HEK293 (cell line): ENCODE measurements around the gene DHX8.

Experiments
- GFI1B ChIP-seq: fragments of 450-650 bp; formaldehyde crosslinking; IDR thresholded peaks from 2 replicates; pipeline ENCODE4 v1.5.1; 2016; ENCODE audit warnings: missing biosample characterization, missing genetic modification characterization
- GLIS2 ChIP-seq: fragments of 450-650 bp; formaldehyde crosslinking; IDR thresholded peaks from 2 replicates; pipeline ENCODE4 v1.5.1; 2016; ENCODE audit warnings: missing biosample characterization, missing genetic modification characterization
- KLF7 ChIP-seq: fragments of 450-650 bp; formaldehyde crosslinking; IDR thresholded peaks from 2 replicates; pipeline ENCODE4 v1.5.1; 2016; ENCODE audit warnings: missing biosample characterization, missing genetic modification characterization, borderline replicate concordance
- ZEB2 ChIP-seq: fragments of 450-650 bp; formaldehyde crosslinking; IDR thresholded peaks from 2 replicates; pipeline ENCODE4 v1.5.1; 2016; ENCODE audit warnings: missing biosample characterization, missing genetic modification characterization
- ZNF184 ChIP-seq: fragments of 450-650 bp; IDR thresholded peaks from 2 replicates; pipeline ENCODE4 v1.5.1; 2018; ENCODE audit warnings: missing biosample characterization, mild to moderate bottlenecking, missing genetic modification characterization
- ZNF202 ChIP-seq: fragments of 450-650 bp; formaldehyde crosslinking; IDR thresholded peaks from 2 replicates; pipeline ENCODE4 v1.5.1; 2016; ENCODE audit warnings: missing biosample characterization, missing genetic modification characterization, borderline replicate concordance
- ZNF211 ChIP-seq: fragments of 450-650 bp; formaldehyde crosslinking; IDR thresholded peaks from 2 replicates; pipeline ENCODE4 v1.5.1; 2016; ENCODE audit warnings: low read depth, missing biosample characterization, missing genetic modification characterization
- ZNF221 ChIP-seq: fragments of 450-650 bp; formaldehyde crosslinking; IDR thresholded peaks from 2 replicates; pipeline ENCODE4 v1.5.1; 2017; ENCODE audit warnings: missing biosample characterization, missing genetic modification characterization, borderline replicate concordance
- ZNF302 ChIP-seq: fragments of 450-650 bp; formaldehyde crosslinking; IDR thresholded peaks from 2 replicates; pipeline ENCODE4 v1.5.1; 2016; ENCODE audit warnings: missing biosample characterization, missing genetic modification characterization, low read depth
- ZNF37A ChIP-seq: fragments of 450-650 bp; IDR thresholded peaks from 2 replicates; pipeline ENCODE4 v1.5.1; 2018; ENCODE audit warnings: missing biosample characterization, missing genetic modification characterization
- ZNF391 ChIP-seq: fragments of 450-650 bp; formaldehyde crosslinking; IDR thresholded peaks from 2 replicates; pipeline ENCODE4 v1.5.1; 2016; ENCODE audit warnings: low read depth, missing biosample characterization, missing genetic modification characterization, borderline replicate concordance
- ZNF48 ChIP-seq: fragments of 450-650 bp; formaldehyde crosslinking; IDR thresholded peaks from 2 replicates; pipeline ENCODE4 v1.5.1; 2016; ENCODE audit warnings: missing biosample characterization, missing genetic modification characterization
- ZNF529 ChIP-seq: fragments of 450-650 bp; formaldehyde crosslinking; IDR thresholded peaks from 2 replicates; pipeline ENCODE4 v1.5.1; 2017; ENCODE audit warnings: missing genetic modification characterization, missing biosample characterization; ENCODE audit not compliant: insufficient replicate concordance
- ZNF548 ChIP-seq: fragments of 450-650 bp; formaldehyde crosslinking; IDR thresholded peaks from 2 replicates; pipeline ENCODE4 v1.5.1; 2016; ENCODE audit warnings: missing biosample characterization, missing genetic modification characterization
- ZNF560 ChIP-seq: fragments of 450-650 bp; formaldehyde crosslinking; IDR thresholded peaks from 2 replicates; pipeline ENCODE4 v1.5.1; 2017; ENCODE audit warnings: missing biosample characterization, missing genetic modification characterization, borderline replicate concordance
- ZNF658 ChIP-seq: fragments of 450-650 bp; formaldehyde crosslinking; IDR thresholded peaks from 2 replicates; pipeline ENCODE4; 2016; ENCODE audit warnings: missing biosample characterization, missing genetic modification characterization
- ZNF660 ChIP-seq: fragments of 450-650 bp; IDR thresholded peaks from 2 replicates; pipeline ENCODE4 v1.5.1; 2018; ENCODE audit warnings: missing biosample characterization, mild to moderate bottlenecking, missing genetic modification characterization
- ZSCAN30 ChIP-seq: fragments of 450-650 bp; IDR thresholded peaks from 2 replicates; pipeline ENCODE4 v1.5.1; 2018; ENCODE audit warnings: missing biosample characterization, mild to moderate bottlenecking, missing genetic modification characterization, moderate library complexity
- TF ChIP-seq, protein P1 (sequence below): fragments of 450-650 bp; formaldehyde crosslinking; IDR thresholded peaks from 2 replicates; pipeline ENCODE4 v1.5.1; 2017; ENCODE audit warnings: missing biosample characterization, missing genetic modification characterization
- TF ChIP-seq, protein P2 (sequence below): fragments of 450-650 bp; formaldehyde crosslinking; IDR thresholded peaks from 2 replicates; pipeline ENCODE4 v1.5.1; 2016; ENCODE audit warnings: missing biosample characterization, missing genetic modification characterization
- TF ChIP-seq, protein P3 (sequence below): fragments of 450-650 bp; formaldehyde crosslinking; conservative IDR thresholded peaks from 2 replicates; pipeline ENCODE4 v1.5.1; 2016; ENCODE audit warnings: low read depth, missing biosample characterization, missing genetic modification characterization
- TF ChIP-seq, protein P4 (sequence below): fragments of 450-650 bp; formaldehyde crosslinking; IDR thresholded peaks from 2 replicates; pipeline ENCODE4 v1.5.1; 2016; ENCODE audit warnings: missing biosample characterization, missing genetic modification characterization
- TF ChIP-seq, protein P5 (sequence below): fragments of 450-650 bp; formaldehyde crosslinking; IDR thresholded peaks from 2 replicates; pipeline ENCODE4 v1.5.1; 2017; ENCODE audit warnings: missing biosample characterization, missing genetic modification characterization
- TF ChIP-seq, protein P6 (sequence below): fragments of 450-650 bp; formaldehyde crosslinking; IDR thresholded peaks from 2 replicates; pipeline ENCODE4 v1.5.1; 2016; ENCODE audit warnings: missing biosample characterization, missing genetic modification characterization

Gene DHX8

DNA sequence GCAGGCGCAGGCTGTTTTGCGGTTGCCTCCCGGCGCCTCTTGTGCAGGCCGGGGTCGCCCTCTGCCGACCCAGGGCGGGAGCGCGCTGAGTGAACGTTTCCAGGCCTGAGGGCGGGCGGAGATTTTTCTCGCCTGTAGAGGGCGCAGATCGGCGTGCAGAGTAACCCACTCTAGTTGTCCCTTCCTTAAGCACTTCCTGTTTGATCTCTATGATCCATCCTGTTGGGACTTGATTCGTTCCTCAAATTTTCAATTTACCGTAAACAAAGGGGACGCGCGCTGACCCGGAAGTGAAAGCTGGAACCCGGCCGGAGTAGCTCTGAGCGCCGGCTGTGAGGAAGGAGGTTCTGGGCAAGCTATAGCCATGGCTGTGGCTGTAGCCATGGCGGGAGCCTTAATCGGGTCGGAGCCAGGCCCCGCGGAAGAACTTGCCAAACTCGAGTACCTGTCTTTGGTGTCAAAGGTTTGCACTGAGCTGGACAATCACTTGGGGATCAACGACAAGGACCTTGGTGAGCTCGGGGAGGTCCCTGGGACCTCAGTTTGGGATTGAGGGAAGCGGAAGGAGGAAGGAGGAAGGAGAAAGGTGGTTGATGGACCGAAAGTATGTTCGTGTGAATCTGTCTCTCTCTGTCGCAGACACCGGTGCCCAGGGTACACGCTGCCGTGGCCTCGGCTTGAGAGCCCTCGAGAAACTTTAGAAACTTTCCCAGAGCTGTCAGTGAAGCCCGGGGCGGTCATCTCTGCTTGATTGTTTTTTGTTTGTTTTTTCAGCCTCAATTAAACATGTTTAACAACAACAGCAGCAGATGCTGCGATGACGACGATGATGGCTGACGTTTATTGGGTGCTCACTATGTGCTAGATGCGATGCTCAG lies at the start of gene DHX8 (continued):
- TF ChIP-seq, protein P1, sequence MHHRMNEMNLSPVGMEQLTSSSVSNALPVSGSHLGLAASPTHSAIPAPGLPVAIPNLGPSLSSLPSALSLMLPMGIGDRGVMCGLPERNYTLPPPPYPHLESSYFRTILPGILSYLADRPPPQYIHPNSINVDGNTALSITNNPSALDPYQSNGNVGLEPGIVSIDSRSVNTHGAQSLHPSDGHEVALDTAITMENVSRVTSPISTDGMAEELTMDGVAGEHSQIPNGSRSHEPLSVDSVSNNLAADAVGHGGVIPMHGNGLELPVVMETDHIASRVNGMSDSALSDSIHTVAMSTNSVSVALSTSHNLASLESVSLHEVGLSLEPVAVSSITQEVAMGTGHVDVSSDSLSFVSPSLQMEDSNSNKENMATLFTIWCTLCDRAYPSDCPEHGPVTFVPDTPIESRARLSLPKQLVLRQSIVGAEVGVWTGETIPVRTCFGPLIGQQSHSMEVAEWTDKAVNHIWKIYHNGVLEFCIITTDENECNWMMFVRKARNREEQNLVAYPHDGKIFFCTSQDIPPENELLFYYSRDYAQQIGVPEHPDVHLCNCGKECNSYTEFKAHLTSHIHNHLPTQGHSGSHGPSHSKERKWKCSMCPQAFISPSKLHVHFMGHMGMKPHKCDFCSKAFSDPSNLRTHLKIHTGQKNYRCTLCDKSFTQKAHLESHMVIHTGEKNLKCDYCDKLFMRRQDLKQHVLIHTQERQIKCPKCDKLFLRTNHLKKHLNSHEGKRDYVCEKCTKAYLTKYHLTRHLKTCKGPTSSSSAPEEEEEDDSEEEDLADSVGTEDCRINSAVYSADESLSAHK = 0 out of 2 replicates have a peak, but pooled peaks have one; percentile 35
- TF ChIP-seq KLF7 (tag by site-specific recombination) = no peak
- no peak for TF ChIP-seq GFI1B
- TF ChIP-seq ZNF548 = no peak
- no peak for TF ChIP-seq ZNF211 (tag by site-specific recombination)
- TF ChIP-seq, protein P2, sequence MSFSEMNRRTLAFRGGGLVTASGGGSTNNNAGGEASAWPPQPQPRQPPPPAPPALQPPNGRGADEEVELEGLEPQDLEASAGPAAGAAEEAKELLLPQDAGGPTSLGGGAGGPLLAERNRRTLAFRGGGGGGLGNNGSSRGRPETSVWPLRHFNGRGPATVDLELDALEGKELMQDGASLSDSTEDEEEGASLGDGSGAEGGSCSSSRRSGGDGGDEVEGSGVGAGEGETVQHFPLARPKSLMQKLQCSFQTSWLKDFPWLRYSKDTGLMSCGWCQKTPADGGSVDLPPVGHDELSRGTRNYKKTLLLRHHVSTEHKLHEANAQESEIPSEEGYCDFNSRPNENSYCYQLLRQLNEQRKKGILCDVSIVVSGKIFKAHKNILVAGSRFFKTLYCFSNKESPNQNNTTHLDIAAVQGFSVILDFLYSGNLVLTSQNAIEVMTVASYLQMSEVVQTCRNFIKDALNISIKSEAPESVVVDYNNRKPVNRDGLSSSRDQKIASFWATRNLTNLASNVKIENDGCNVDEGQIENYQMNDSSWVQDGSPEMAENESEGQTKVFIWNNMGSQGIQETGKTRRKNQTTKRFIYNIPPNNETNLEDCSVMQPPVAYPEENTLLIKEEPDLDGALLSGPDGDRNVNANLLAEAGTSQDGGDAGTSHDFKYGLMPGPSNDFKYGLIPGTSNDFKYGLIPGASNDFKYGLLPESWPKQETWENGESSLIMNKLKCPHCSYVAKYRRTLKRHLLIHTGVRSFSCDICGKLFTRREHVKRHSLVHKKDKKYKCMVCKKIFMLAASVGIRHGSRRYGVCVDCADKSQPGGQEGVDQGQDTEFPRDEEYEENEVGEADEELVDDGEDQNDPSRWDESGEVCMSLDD (tag by site-specific recombination) = peak; percentile 42; the same call in 1 of the 2 replicates
- no peak for TF ChIP-seq ZNF658 (tag by site-specific recombination)
- no peak for TF ChIP-seq ZNF202 (tag by site-specific recombination)
- no peak for TF ChIP-seq ZNF529 (tag by site-specific recombination)
- no peak for TF ChIP-seq ZNF560 (tag by site-specific recombination)
- peak; percentile 96 for TF ChIP-seq ZEB2 (tag by site-specific recombination)
- TF ChIP-seq, protein P3, sequence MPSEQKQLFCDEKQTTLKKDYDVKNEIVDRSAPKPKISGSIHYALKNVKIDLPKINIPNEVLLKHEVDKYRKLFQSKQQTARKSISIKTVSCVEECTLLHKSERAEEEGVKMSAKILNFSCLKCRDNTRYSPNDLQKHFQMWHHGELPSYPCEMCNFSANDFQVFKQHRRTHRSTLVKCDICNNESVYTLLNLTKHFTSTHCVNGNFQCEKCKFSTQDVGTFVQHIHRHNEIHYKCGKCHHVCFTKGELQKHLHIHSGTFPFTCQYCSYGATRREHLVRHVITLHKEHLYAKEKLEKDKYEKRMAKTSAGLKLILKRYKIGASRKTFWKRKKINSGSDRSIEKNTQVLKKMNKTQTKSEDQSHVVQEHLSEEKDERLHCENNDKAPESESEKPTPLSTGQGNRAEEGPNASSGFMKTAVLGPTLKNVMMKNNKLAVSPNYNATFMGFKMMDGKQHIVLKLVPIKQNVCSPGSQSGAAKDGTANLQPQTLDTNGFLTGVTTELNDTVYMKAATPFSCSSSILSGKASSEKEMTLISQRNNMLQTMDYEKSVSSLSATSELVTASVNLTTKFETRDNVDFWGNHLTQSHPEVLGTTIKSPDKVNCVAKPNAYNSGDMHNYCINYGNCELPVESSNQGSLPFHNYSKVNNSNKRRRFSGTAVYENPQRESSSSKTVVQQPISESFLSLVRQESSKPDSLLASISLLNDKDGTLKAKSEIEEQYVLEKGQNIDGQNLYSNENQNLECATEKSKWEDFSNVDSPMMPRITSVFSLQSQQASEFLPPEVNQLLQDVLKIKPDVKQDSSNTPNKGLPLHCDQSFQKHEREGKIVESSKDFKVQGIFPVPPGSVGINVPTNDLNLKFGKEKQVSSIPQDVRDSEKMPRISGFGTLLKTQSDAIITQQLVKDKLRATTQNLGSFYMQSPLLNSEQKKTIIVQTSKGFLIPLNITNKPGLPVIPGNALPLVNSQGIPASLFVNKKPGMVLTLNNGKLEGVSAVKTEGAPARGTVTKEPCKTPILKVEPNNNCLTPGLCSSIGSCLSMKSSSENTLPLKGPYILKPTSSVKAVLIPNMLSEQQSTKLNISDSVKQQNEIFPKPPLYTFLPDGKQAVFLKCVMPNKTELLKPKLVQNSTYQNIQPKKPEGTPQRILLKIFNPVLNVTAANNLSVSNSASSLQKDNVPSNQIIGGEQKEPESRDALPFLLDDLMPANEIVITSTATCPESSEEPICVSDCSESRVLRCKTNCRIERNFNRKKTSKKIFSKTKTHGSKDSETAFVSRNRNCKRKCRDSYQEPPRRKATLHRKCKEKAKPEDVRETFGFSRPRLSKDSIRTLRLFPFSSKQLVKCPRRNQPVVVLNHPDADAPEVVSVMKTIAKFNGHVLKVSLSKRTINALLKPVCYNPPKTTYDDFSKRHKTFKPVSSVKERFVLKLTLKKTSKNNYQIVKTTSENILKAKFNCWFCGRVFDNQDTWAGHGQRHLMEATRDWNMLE (tag by site-specific recombination) = peak; percentile 100
- TF ChIP-seq, protein P4, sequence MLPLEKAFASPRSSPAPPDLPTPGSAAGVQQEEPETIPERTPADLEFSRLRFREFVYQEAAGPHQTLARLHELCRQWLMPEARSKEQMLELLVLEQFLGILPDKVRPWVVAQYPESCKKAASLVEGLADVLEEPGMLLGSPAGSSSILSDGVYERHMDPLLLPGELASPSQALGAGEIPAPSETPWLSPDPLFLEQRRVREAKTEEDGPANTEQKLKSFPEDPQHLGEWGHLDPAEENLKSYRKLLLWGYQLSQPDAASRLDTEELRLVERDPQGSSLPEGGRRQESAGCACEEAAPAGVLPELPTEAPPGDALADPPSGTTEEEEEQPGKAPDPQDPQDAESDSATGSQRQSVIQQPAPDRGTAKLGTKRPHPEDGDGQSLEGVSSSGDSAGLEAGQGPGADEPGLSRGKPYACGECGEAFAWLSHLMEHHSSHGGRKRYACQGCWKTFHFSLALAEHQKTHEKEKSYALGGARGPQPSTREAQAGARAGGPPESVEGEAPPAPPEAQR = peak; percentile 70; the same call in 1 of the 2 replicates
- TF ChIP-seq, protein P5, sequence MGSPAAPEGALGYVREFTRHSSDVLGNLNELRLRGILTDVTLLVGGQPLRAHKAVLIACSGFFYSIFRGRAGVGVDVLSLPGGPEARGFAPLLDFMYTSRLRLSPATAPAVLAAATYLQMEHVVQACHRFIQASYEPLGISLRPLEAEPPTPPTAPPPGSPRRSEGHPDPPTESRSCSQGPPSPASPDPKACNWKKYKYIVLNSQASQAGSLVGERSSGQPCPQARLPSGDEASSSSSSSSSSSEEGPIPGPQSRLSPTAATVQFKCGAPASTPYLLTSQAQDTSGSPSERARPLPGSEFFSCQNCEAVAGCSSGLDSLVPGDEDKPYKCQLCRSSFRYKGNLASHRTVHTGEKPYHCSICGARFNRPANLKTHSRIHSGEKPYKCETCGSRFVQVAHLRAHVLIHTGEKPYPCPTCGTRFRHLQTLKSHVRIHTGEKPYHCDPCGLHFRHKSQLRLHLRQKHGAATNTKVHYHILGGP = no peak
- TF ChIP-seq ZNF48 = no peak
- TF ChIP-seq ZNF660 (tag by site-specific recombination) = peak; percentile 99
- TF ChIP-seq, protein P6, sequence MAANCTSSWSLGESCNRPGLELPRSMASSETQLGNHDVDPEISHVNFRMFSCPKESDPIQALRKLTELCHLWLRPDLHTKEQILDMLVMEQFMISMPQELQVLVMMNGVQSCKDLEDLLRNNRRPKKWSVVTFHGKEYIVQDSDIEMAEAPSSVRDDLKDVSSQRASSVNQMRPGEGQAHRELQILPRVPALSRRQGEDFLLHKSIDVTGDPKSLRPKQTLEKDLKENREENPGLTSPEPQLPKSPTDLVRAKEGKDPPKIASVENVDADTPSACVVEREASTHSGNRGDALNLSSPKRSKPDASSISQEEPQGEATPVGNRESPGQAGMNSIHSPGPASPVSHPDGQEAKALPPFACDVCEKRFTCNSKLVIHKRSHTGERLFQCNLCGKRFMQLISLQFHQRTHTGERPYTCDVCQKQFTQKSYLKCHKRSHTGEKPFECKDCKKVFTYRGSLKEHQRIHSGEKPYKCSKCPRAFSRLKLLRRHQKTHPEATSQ (tag by site-specific recombination) = peak; percentile 61; the same call in 1 of the 2 replicates
- TF ChIP-seq GLIS2 (tag by site-specific recombination) = no peak
- no peak for TF ChIP-seq ZNF302
- TF ChIP-seq ZNF184 (tag by site-specific recombination) = peak; percentile 80; the same call in 1 of the 2 replicates
- TF ChIP-seq ZSCAN30 (tag by site-specific recombination) = peak; percentile 96
- TF ChIP-seq ZNF391 (tag by site-specific recombination) = peak; percentile 86
- no peak for TF ChIP-seq ZNF37A (tag by site-specific recombination)
- TF ChIP-seq ZNF221 (tag by site-specific recombination) = peak; percentile 96
